IgD-negative memory B cell (primary cell): Measurements from ENCODE around the gene ADAMTS4. TPM values are rescaled to one million over a fixed set of nuclear protein-coding genes. Genes with fewer than 3 reads are reported as not detected.
A peak's percentile ranks its signal among the peaks of the same experiment; 100 is the strongest.

ENCODE experiments used
- H3K27ac Mint-ChIP-seq, 3 donors: one replicate each; pipeline ENCODE4 v1.8.0; 2020 to 2022; ENCODE audit warnings: mild to moderate bottlenecking in 3 of 3, mixed read lengths in 3 of 3, moderate library complexity in 1 of 3
- H3K27me3 Mint-ChIP-seq: one replicate; pipeline ENCODE4 v1.8.0; 2021; ENCODE audit warnings: mixed read lengths
- H3K36me3 Mint-ChIP-seq: one replicate; pipeline ENCODE4 v1.8.0; 2020; ENCODE audit warnings: mild to moderate bottlenecking, mixed read lengths
- H3K4me1 Mint-ChIP-seq, 3 donors: one replicate each; pipeline ENCODE4 v1.8.0; 2020 to 2022; ENCODE audit warnings: mixed read lengths in 3 of 3, mild to moderate bottlenecking in 1 of 3
- H3K4me3 Mint-ChIP-seq, 4 donors: one replicate each; pipeline ENCODE4 v1.8.0; 2020 to 2022; ENCODE audit warnings: mild to moderate bottlenecking in 4 of 4, mixed read lengths in 4 of 4, moderate library complexity in 3 of 4
- H3K9me3 Mint-ChIP-seq, 3 donors: one replicate each; pipeline ENCODE4 v1.8.0; 2020 to 2021; ENCODE audit warnings: mixed read lengths in 3 of 3, mild to moderate bottlenecking in 1 of 3
- polyA plus RNA-seq: library from polyadenylated mRNA; unstranded; fragments of 300-500 nt; fragmentation: Illumina TruSeq; gene quantifications from one replicate; pipeline ENCODE4 v1.2.3, GENCODE V29; 2021

The ADAMTS4 gene
- polyA plus RNA-seq, 1 donor from 2014 or later: not detected

GRCh38 chr1:161209790-161210409 is 11.0 kb upstream of the ADAMTS4 start:
- Mint-ChIP-seq H3K36me3 (peaks cover 27% of the 10 kb centered on the region), H3K27me3 (peaks cover under 1% of the 10 kb centered on the region), H3K9me3 (no peaks in the 10 kb centered on the region), H3K4me3 (peak overlapping the region in 2 of 4 donors; percentile 4 to 38), H3K4me1 (peaks cover 4 to 13% (median 9%) of the 10 kb centered on the region in 3 donors), H3K27ac (peak overlapping the region in 2 of 3 donors; percentile 21 to 23)

GRCh38 chr1:161207173-161207572 is 8.3 kb upstream of the ADAMTS4 start:
- Mint-ChIP-seq H3K9me3 (no peaks in the 10 kb centered on the region), H3K4me1 (peaks cover 3 to 30% (median 19%) of the 10 kb centered on the region in 3 donors), H3K27ac (no peak overlapping the region), H3K4me3 (no peak overlapping the region), H3K36me3 (peaks cover 22% of the 10 kb centered on the region), H3K27me3 (no peaks in the 10 kb centered on the region)

- Mint-ChIP-seq H3K4me1 (peaks cover 3 to 36% (median 21%) of the 10 kb centered on the region in 3 donors), H3K27me3 (no peaks in the 10 kb centered on the region), H3K27ac (no peak overlapping the region), H3K4me3 (no peak overlapping the region), H3K9me3 (no peaks in the 10 kb centered on the region), H3K36me3 (peaks cover 18% of the 10 kb centered on the region)
Measured at GRCh38 chr1:161206411-161207140, 7.7 kb upstream of the ADAMTS4 start.

DNA sequence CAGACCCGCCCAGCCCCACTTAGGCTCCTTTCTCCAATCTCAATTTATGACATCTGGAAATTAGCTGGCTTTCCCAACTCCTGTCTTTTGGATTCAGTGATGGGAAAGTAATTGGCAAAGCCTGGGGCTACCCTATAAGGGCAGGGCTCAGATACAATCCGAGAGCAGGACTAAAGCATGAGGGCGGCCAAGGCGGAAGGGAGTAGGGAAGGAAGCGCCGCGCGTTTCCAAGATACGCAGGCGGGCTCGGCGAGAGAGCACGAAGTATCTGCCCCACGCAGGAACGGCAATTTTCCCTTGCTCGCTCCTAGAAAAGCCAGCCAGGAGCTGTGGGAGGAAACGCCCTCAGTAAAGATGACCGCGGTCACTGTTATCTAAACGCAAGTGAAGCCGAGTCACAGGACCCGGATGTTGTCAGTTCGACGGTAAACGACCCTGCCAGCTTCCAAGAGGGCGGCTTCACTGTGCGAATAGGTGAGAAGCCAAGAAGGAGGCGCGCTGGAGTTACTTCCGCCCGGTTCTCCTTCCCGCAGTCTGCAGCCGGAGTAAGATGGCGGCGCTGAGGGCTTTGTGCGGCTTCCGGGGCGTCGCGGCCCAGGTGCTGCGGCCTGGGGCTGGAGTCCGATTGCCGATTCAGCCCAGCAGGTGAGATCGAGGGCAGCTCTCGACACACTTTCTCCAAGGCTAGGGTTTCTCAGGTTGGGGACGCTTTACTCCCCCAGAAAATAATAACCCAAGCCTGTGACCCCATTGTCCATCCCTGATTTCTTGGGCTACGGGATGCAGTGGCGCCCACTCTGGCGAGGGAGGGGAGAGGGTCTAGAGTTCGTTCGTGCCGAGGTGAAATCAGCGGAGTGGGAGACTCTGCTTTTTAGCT is 3.2 kb upstream of the ADAMTS4 start, which contains the start of gene NDUFS2:
Gene NDUFS2 (plus strand): TSS at position 532 of the 877 bp plus-strand sequence. CDS start 19 bp downstream, at position 551.
- Mint-ChIP-seq H3K4me1 (peaks cover 6 to 38% (median 22%) of the 10 kb centered on the region in 3 donors), H3K36me3 (peaks cover 7% of the 10 kb centered on the region), H3K27me3 (no peaks in the 10 kb centered on the region), H3K27ac (peak within 1 kb of the TSS; percentile 93 to 97 (median 97)), H3K9me3 (no peaks in the 10 kb centered on the region), H3K4me3 (peak within 1 kb of the TSS; percentile 90 to 98 (median 96))

- H3K4me3 Mint-ChIP-seq: peak overlapping the region; percentile 90 to 98 (median 96)
- H3K27me3 Mint-ChIP-seq: no peaks in the 10 kb centered on the region
- no peaks in the 10 kb centered on the region for H3K9me3 Mint-ChIP-seq
- peak overlapping the region; percentile 93 to 97 (median 97) for H3K27ac Mint-ChIP-seq
- H3K4me1 Mint-ChIP-seq: peaks cover 6 to 35% (median 22%) of the 10 kb centered on the region in 3 donors
- peaks cover 7% of the 10 kb centered on the region for H3K36me3 Mint-ChIP-seq
Measured at GRCh38 chr1:161200992-161201835, 2.4 kb upstream of the ADAMTS4 start.

- peak overlapping the region in 3 of 4 donors; percentile 18 to 73 (median 72) for H3K4me3 Mint-ChIP-seq
- peaks cover 5% of the 10 kb centered on the region for H3K36me3 Mint-ChIP-seq
Measured at GRCh38 chr1:161200421-161200991, 1.7 kb upstream of the ADAMTS4 start.

GRCh38 chr1:161199506-161200139 is 769 bp upstream of the ADAMTS4 start:
- H3K27me3 Mint-ChIP-seq: no peaks in the 10 kb centered on the region
- H3K36me3 Mint-ChIP-seq: peaks cover 5% of the 10 kb centered on the region
- no peaks in the 10 kb centered on the region for H3K9me3 Mint-ChIP-seq
- H3K4me3 Mint-ChIP-seq: no peak overlapping the region
- peaks cover 16 to 36% (median 27%) of the 10 kb centered on the region in 3 donors for H3K4me1 Mint-ChIP-seq
- peak overlapping the region in 1 of 3 donors; percentile 59 for H3K27ac Mint-ChIP-seq

More at GRCh38 chr1:161200421-161200991, 1.7 kb upstream of the ADAMTS4 start:
- H3K4me1 Mint-ChIP-seq: peaks cover 8 to 33% (median 22%) of the 10 kb centered on the region in 3 donors
- H3K27ac Mint-ChIP-seq: peak overlapping the region in 1 of 3 donors; percentile 59
- H3K27me3 Mint-ChIP-seq: no peaks in the 10 kb centered on the region
- no peaks in the 10 kb centered on the region for H3K9me3 Mint-ChIP-seq

DNA sequence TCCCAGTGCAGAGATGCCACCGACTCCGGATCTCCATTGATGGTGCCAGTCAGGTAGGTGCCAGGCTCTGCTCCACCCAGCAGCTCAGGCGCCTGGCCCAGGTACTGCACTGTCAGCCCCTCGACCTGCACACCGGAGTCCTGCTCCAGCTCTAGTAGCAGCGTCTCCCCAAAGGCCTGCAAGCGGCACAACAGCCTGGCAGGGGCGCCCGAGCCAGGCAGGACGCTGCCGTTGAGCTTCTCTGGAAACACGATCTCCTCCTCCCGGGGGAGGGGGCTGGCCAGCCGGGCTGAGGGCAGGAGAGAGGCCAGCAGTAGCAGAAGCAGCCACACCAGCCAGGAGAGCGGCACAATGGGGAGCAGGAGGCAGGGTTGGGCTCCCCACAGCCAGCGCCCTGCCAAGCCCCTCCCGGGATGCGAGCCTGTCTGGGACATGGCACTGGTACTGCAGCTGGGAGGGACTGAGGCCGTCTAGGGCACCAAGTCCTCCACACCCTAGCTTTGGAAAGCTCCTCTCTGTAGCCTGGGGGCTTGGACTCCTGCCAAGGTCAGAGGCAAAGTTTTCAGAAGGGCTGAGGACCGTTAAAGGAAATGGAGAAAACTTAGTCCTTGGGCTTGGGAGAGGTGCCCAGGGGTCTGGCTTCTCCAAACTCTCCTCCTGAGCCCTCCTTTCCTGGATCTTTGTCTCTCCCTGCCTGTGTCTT is 509 bp downstream of the ADAMTS4 start:
- H3K4me3 Mint-ChIP-seq: no peak overlapping the region
- H3K36me3 Mint-ChIP-seq: no peaks in the 10 kb centered on the region
- H3K9me3 Mint-ChIP-seq: no peaks in the 10 kb centered on the region
- no peak overlapping the region for H3K27ac Mint-ChIP-seq
- H3K4me1 Mint-ChIP-seq: peaks cover 17 to 28% (median 23%) of the 10 kb centered on the region in 3 donors
- no peaks in the 10 kb centered on the region for H3K27me3 Mint-ChIP-seq

DNA sequence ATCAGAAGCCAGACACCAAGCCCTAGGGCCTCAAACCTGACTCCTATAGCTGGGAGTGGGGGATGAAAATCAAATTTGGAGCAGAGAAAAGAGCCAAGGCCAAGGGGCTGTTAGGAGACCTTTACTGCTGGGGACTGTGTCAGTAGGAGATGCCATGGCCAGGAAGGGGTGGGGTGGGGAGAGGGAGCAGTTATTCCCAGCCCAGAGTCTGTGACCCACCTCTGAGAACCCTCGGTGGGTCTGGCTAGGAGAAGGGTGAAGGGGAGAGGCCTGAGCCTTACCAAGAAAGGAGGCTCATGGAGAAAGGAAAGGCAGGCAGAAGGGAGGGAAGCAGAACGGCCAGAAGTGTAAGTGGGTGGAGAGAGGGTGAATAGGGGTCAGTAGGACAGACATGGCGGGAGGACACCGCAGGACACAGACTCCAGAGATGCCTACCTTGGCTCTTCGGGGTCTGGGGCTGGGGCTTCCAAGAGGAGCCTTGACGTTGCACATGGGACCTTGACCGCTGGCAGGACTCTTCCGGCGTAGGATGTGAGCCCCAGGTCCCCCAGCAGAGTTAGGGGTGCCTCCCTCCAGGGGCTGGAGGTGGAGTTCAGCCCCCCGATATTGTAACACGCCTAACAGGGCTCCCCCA is 1.2 kb downstream of the ADAMTS4 start:
- H3K4me1 Mint-ChIP-seq: peaks cover 19 to 28% (median 24%) of the 10 kb centered on the region in 3 donors
- H3K9me3 Mint-ChIP-seq: no peaks in the 10 kb centered on the region
- no peak overlapping the region for H3K4me3 Mint-ChIP-seq
- H3K27ac Mint-ChIP-seq: no peak overlapping the region
- H3K36me3 Mint-ChIP-seq: no peaks in the 10 kb centered on the region
- no peaks in the 10 kb centered on the region for H3K27me3 Mint-ChIP-seq

GRCh38 chr1:161196521-161197451 is 2.1 kb downstream of the ADAMTS4 start:
- Mint-ChIP-seq H3K27me3 (no peaks in the 10 kb centered on the region), H3K9me3 (no peaks in the 10 kb centered on the region), H3K4me3 (peak overlapping the region in 1 of 4 donors; percentile 12), H3K27ac (no peak overlapping the region), H3K4me1 (peaks cover 24 to 30% (median 25%) of the 10 kb centered on the region in 3 donors), H3K36me3 (no peaks in the 10 kb centered on the region)

DNA sequence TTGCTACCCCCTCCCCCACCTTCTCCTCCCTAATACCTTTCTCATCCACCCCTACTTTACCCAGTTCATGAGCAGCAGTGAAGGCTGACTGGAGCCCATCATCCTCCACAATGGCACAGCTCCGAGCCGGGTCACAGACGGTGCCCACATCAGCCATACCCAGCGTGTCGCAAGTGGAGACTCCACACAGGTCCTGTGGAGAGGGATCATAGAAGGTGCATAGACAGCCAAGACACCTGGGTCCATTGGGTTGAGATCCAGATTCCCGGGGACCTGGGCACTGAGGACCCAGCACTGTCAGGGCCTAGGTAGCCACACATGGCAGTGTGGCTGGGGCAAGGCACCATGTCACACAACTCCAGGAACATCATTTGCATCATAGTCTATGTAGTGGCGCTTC is 2.7 kb downstream of the ADAMTS4 start:
- H3K27me3 Mint-ChIP-seq: no peaks in the 10 kb centered on the region
- no peaks in the 10 kb centered on the region for H3K9me3 Mint-ChIP-seq
- H3K36me3 Mint-ChIP-seq: no peaks in the 10 kb centered on the region
- peaks cover 17 to 24% (median 23%) of the 10 kb centered on the region in 3 donors for H3K4me1 Mint-ChIP-seq
- H3K4me3 Mint-ChIP-seq: peak overlapping the region in 1 of 4 donors; percentile 17
- peak overlapping the region in 1 of 3 donors; percentile 25 for H3K27ac Mint-ChIP-seq
